ENCODE measurements around the gene ITPR1.

ITPR1 gene

GRCh38 chr3:4809922-4810321, 316.8 kb downstream of the ITPR1 start:
- no peak for DNase-seq (ENCODE audit: extremely low spot score, insufficient read length, low read depth)
- no peak for FAIRE-seq

GRCh38 chr3:4812591-4812990, 319.4 kb downstream of the ITPR1 start:
- FAIRE-seq = no peak
- no peak for DNase-seq (ENCODE audit: extremely low spot score, insufficient read length, low read depth)

- FAIRE-seq = no peak
- DNase-seq (ENCODE audit: extremely low spot score, insufficient read length, low read depth) = no peak
Measured at GRCh38 chr3:4813909-4814304, 320.8 kb downstream of the ITPR1 start.

- DNase-seq (ENCODE audit: extremely low spot score, insufficient read length, low read depth) = no peak
- FAIRE-seq = no peak
Measured at GRCh38 chr3:4814305-4814903, 321.3 kb downstream of the ITPR1 start.

GRCh38 chr3:4814904-4815574, 321.9 kb downstream of the ITPR1 start:
- no peak for FAIRE-seq

GRCh38 chr3:4816306-4816705, 323.2 kb downstream of the ITPR1 start:
- DNase-seq (ENCODE audit: extremely low spot score, insufficient read length, low read depth) (no peak), FAIRE-seq (no peak)

More at GRCh38 chr3:4814904-4815574, 321.9 kb downstream of the ITPR1 start:
- no peak for DNase-seq (ENCODE audit: extremely low spot score, insufficient read length, low read depth)

GRCh38 chr3:4816718-4817117, 323.6 kb downstream of the ITPR1 start:
- FAIRE-seq = no peak
- DNase-seq (ENCODE audit: extremely low spot score, insufficient read length, low read depth) = no peak

- FAIRE-seq = no peak
- no peak for DNase-seq (ENCODE audit: extremely low spot score, insufficient read length, low read depth)
Measured at GRCh38 chr3:4817128-4817527, 324.0 kb downstream of the ITPR1 start.

GRCh38 chr3:4818164-4818563, 325.0 kb downstream of the ITPR1 start:
- FAIRE-seq (no peak), DNase-seq (ENCODE audit: extremely low spot score, insufficient read length, low read depth) (no peak)

GRCh38 chr3:4818986-4819693, 326.0 kb downstream of the ITPR1 start:
- FAIRE-seq (no peak), DNase-seq (ENCODE audit: extremely low spot score, insufficient read length, low read depth) (no peak)

- no peak for FAIRE-seq
Measured at GRCh38 chr3:4819746-4820145, 326.6 kb downstream of the ITPR1 start.

GRCh38 chr3:4820296-4821121, 327.4 kb downstream of the ITPR1 start:
- DNase-seq (ENCODE audit: extremely low spot score, insufficient read length, low read depth) (no peak), FAIRE-seq (no peak)

More at GRCh38 chr3:4819746-4820145, 326.6 kb downstream of the ITPR1 start:
- DNase-seq (ENCODE audit: extremely low spot score, insufficient read length, low read depth) = no peak

- DNase-seq (ENCODE audit: extremely low spot score, insufficient read length, low read depth) (no peak), FAIRE-seq (no peak)
Measured at GRCh38 chr3:4821338-4821737, 328.2 kb downstream of the ITPR1 start.

- no peak for DNase-seq (ENCODE audit: extremely low spot score, insufficient read length, low read depth)
- no peak for FAIRE-seq
Measured at GRCh38 chr3:4821975-4822374, 328.8 kb downstream of the ITPR1 start.

- FAIRE-seq (no peak), DNase-seq (ENCODE audit: extremely low spot score, insufficient read length, low read depth) (no peak)
Measured at GRCh38 chr3:4822568-4822967, 329.4 kb downstream of the ITPR1 start.

- DNase-seq (ENCODE audit: extremely low spot score, insufficient read length, low read depth) = no peak
- no peak for FAIRE-seq
Measured at GRCh38 chr3:4823385-4823784, 330.2 kb downstream of the ITPR1 start.

GRCh38 chr3:4823986-4824925, 331.1 kb downstream of the ITPR1 start:
- no peak for FAIRE-seq
- DNase-seq (ENCODE audit: extremely low spot score, insufficient read length, low read depth) = no peak

GRCh38 chr3:4824926-4825325, 331.8 kb downstream of the ITPR1 start:
- DNase-seq (ENCODE audit: extremely low spot score, insufficient read length, low read depth) = no peak

GRCh38 chr3:4825436-4826236, 332.5 kb downstream of the ITPR1 start:
- DNase-seq (ENCODE audit: extremely low spot score, insufficient read length, low read depth) (no peak), FAIRE-seq (no peak)

More at GRCh38 chr3:4824926-4825325, 331.8 kb downstream of the ITPR1 start:
- FAIRE-seq = no peak
